ENCODE measurements around the gene SEMA5B. TPM values are rescaled to one million over a fixed set of nuclear protein-coding genes. Genes with fewer than 3 reads are reported as not detected.

SEMA5B gene
- total RNA-seq, 1 experiment from 2014 or later = 0.16 TPM

DNA sequence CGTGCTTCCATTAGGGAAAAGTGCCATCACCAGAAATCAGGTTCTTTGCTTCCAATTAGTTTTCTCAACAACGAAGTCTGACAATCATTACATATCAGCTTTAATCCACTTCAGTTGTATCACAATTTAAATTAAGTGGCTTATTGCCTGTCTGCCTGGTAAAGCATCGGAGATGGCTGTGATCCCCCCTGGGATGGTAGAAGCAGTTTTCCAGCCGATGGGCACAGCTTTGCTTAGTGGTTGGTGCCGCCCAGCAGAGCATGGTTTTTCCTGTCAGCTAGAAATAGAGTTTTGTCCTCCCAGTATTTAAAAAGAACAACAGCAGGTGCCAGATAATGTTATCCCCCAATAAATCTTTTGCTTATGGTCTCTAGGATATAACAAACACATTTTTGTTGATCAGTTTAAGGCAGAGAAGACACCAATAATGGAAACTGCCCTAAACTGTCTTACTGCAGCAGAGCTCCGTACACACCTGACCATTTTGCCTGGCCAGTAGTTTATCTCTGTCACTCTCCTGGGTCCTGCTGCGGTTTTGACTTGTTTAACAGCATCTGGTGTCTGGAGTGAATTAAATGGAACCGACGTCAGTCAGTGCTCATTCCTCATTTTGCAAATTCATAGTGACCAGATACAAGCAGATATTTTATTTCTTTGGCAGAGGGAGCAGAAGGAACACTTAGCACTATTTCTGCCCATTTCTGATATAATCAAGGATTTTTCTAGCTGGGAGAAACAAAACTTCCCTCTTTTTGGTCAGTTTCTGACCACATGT is 153.6 kb downstream of the SEMA5B start:
- H3K27me3 ChIP-seq = no peaks in the 10 kb centered on the region
- no peak overlapping the region for H3K4me3 ChIP-seq
- no peak overlapping the region for H3K27ac ChIP-seq
- no peaks in the 10 kb centered on the region for H3K4me1 ChIP-seq
- H3K9me3 ChIP-seq (replicated peaks) = no peaks in the 10 kb centered on the region
- DNase-seq = no peak
- H3K36me3 ChIP-seq = peaks cover 5% of the 10 kb centered on the region; the same call in 1 of the 2 replicates

DNA sequence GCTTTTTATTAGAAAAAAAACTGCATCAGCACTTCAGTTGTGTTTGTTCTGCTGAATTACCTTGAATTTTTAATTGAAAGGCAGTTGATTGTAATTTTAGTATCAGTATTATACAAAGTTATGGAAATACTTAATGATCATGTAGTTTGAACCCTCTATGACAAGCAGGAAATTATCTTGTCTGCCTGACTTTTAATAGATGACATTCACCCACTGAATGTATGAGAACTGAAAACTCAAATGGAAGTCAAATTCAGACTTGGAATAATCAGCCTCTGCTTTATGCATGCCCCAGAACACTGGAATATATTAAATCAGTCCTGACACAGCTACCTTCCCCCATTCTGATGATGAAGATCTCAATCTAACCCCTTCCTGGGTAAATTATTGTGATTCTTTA is 159.2 kb downstream of the SEMA5B start:
- H3K9me3 ChIP-seq (replicated peaks) = no peaks in the 10 kb centered on the region
- no peaks in the 10 kb centered on the region for H3K27me3 ChIP-seq
- H3K27ac ChIP-seq = no peak overlapping the region
- H3K4me1 ChIP-seq = peaks cover 12% of the 10 kb centered on the region
- H3K4me3 ChIP-seq = no peak overlapping the region
- H3K36me3 ChIP-seq = peaks cover 3% of the 10 kb centered on the region
- DNase-seq = no peak

DNA sequence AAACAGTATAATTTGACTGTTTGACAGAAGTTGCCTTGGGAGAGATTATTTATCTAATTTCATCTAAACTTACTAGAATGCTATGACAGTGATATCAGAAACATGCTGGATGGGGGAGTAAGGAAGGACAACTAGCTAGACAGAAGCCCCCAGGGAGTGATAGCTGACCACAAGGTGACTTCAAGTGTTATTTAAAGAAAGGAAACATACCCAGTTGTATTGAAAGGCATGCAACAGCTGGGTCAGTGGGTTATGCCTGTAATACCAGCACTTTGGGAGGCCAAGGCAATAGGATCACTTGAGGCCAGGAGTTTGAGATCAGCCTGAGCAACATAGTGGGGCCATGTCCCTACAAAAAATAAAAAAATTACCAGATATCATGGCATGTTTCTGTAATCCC is 163.1 kb downstream of the SEMA5B start:
- Histone ChIP-seq H3K27me3 (no peaks in the 10 kb centered on the region), H3K9me3 (replicated peaks) (no peaks in the 10 kb centered on the region), H3K27ac (no peak overlapping the region), H3K4me1 (peaks cover 12% of the 10 kb centered on the region), H3K4me3 (no peak overlapping the region), H3K36me3 (peaks cover 5% of the 10 kb centered on the region)
- peak; percentile 52 to 55 for DNase-seq

DNA sequence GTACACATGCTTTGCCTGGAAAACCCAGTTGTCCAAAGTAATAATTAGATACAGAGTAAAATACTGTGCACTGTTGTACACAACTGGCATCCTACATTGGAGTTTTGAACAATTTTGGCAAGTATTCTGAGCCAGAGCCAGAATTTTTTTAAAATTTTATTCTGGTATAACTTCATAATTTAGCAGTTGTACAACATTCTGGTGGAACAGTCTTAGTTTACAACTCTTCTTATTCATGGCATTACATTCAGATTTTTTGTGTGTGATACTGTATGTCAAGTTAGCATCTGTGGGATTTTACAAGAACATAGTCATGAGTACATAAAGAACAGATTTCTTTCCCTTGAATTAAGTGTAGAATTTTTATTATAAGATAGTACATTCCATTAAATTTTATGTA is 165.2 kb downstream of the SEMA5B start:
- H3K4me3 ChIP-seq = no peak overlapping the region
- no peaks in the 10 kb centered on the region for H3K27me3 ChIP-seq

More for the DNA sequence above, 165.2 kb downstream of the SEMA5B start:
- DNase-seq = no peak
- H3K9me3 ChIP-seq (replicated peaks) = no peaks in the 10 kb centered on the region
- H3K4me1 ChIP-seq = peaks cover 12% of the 10 kb centered on the region
- peaks cover 3% of the 10 kb centered on the region; the same call in 1 of the 2 replicates for H3K36me3 ChIP-seq
- H3K27ac ChIP-seq = no peak overlapping the region

Other genes starting within 250 kb of the SEMA5B start
- 10.2 and 14.2 TPM in 2 replicates for gene HSPBAP1, start 233.9 kb downstream of the SEMA5B start, total RNA-seq (2014; rRNA removed; shearing (Covaris generic))
- 18.6 and 19.8 TPM in 2 replicates for gene SLC49A4, start 232.7 kb downstream of the SEMA5B start, total RNA-seq (2014; rRNA removed; shearing (Covaris generic))
- gene PDIA5, start 39.3 kb upstream of the SEMA5B start, total RNA-seq (2014; rRNA removed; shearing (Covaris generic)) = 14.7 and 16.1 TPM in 2 replicates
- 30.9 and 35.3 TPM in 2 replicates for gene SEC22A, start 174.2 kb upstream of the SEMA5B start, total RNA-seq (2014; rRNA removed; shearing (Covaris generic))

Measured in SJCRH30 (cell line).